ENCODE measurements around the gene ITPR1.

DNA sequence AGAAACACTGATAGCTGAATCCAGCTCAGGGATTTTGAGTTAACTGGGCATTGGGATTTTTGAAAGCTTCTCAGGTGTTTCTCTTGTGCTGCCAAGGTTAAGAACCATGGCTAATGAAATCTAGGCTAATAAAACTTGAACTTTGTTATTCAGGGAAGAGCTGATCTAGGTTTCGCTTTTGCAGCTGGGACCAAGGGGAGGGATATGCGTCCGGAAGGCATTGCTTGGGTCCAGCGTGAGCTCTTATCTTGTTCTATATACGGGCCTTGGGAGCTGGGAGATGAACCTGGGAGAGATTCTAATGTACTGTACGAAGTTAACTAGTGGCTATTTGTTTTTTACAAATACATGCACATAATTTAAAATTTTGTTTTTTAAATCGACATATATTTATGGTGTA is 29.8 kb downstream of the ITPR1 start:
- TF ChIP-seq ZNF274 (IDR thresholded peaks at IDR 0.05; ENCODE audit: low read depth, low read length): no peak
- TF ChIP-seq YY1 (IDR thresholded peaks at IDR 0.05; ENCODE audit: insufficient read depth, insufficient read length): no peak
